GM18526 (cell line): ENCODE results near the gene LSM10.

Experiments used
- POLR2A ChIP-seq: IDR thresholded peaks from 3 replicates; pipeline ENCODE4 v1.6.1; 2011; ENCODE audit not compliant: insufficient read length; ENCODE audit errors: extremely low read depth

LSM10 gene

GRCh38 chr1:36393686-36394085 lies 4.0 kb downstream of the LSM10 start:
- TF ChIP-seq POLR2A, result no peak

- no peak for TF ChIP-seq POLR2A
Measured at GRCh38 chr1:36392836-36393235, 4.9 kb downstream of the LSM10 start.

- TF ChIP-seq POLR2A, result no peak
Measured at GRCh38 chr1:36391271-36391670, 6.4 kb downstream of the LSM10 start.

- no peak for TF ChIP-seq POLR2A
Measured at GRCh38 chr1:36390411-36390810, 7.3 kb downstream of the LSM10 start.

- TF ChIP-seq POLR2A, result no peak
Measured at GRCh38 chr1:36389999-36390398, 7.7 kb downstream of the LSM10 start.

- TF ChIP-seq POLR2A, result no peak
Measured at GRCh38 chr1:36389261-36389660, 8.4 kb downstream of the LSM10 start.

GRCh38 chr1:36387141-36387949 lies 10.4 kb downstream of the LSM10 start:
- TF ChIP-seq POLR2A, result no peak

- TF ChIP-seq POLR2A, result peak; percentile 94
Measured at GRCh38 chr1:36386265-36387140, 11.2 kb downstream of the LSM10 start.

- peak; percentile 38 for TF ChIP-seq POLR2A
Measured at GRCh38 chr1:36385410-36386264, 12.1 kb downstream of the LSM10 start, which contains the start of gene STK40. STK40 (minus strand) TSS chr1:36385924; CDS start chr1:36361332, 24,592 bp downstream.

- TF ChIP-seq POLR2A, result no peak
Measured at GRCh38 chr1:36384542-36385409, 12.9 kb downstream of the LSM10 start.

GRCh38 chr1:36383240-36383639 lies 14.5 kb downstream of the LSM10 start:
- no peak for TF ChIP-seq POLR2A

- no peak for TF ChIP-seq POLR2A
Measured at GRCh38 chr1:36382669-36383068, 15.0 kb downstream of the LSM10 start.

GRCh38 chr1:36382231-36382630 lies 15.5 kb downstream of the LSM10 start:
- no peak for TF ChIP-seq POLR2A

- no peak for TF ChIP-seq POLR2A
Measured at GRCh38 chr1:36381405-36381804, 16.3 kb downstream of the LSM10 start.
